Panc1 (cell line): ENCODE data around the gene TMEM82. TPM values are rescaled to one million over a fixed set of nuclear protein-coding genes. Genes with fewer than 3 reads are reported as not detected.

Experiments used
- ATAC-seq: fragments of 200-7000 bp; cut with Tn5 transposase; 2 replicates; pipeline ENCODE4 v1.9.1; 2020; ENCODE audit warnings: mild to moderate bottlenecking, moderate library complexity
- BruUV-seq: library from RNA; stranded (reverse); fragments of 400-500 nt; replicated peaks from 2 replicates; lab custom pipeline; 2021; lab: Mats Ljungman, UMichigan
- CTCF ChIA-PET: fragments of 300-600 bp; sonication (Branson Sonifier 250); formaldehyde crosslinking; loops from one replicate; lab custom pipeline; 2022; ENCODE audit warnings: antibody characterized with exemption; lab: Charles Lee
- POLR2A ChIA-PET: fragments of 300-600 bp; sonication (Branson Sonifier 250); formaldehyde crosslinking; loops from one replicate; lab custom pipeline; 2022; ENCODE audit warnings: antibody characterized with exemption; lab: Charles Lee
- DNase-seq: peaks from one replicate; pipeline ENCODE4 v3.0.0-alpha.2; 2010; ENCODE audit warnings: low read depth, low spot score
- H3K27ac ChIP-seq: 2 replicates; pipeline ENCODE4 v1.5.1; 2011; ENCODE audit warnings: mild to moderate bottlenecking, low read length, inconsistent platforms
- H3K27me3 ChIP-seq: fragments of 200-500 bp; sonication (Bioruptor generic); 2 replicates; pipeline ENCODE4 v1.6.0; 2014; ENCODE audit warnings: low read length, inconsistent platforms; ENCODE audit not compliant: control insufficient read depth, insufficient read depth
- H3K36me3 ChIP-seq: fragments of 200-500 bp; sonication (Bioruptor generic); 2 replicates; pipeline ENCODE4 v1.5.1; 2014; ENCODE audit warnings: inconsistent platforms, mild to moderate bottlenecking, low read length, moderate library complexity; ENCODE audit not compliant: control insufficient read depth, insufficient read depth
- H3K4me1 ChIP-seq: 2 replicates; pipeline ENCODE4 v1.5.1; 2011; ENCODE audit warnings: inconsistent platforms, mild to moderate bottlenecking, low read length, moderate library complexity; ENCODE audit not compliant: control insufficient read depth, insufficient read depth
- H3K4me3 ChIP-seq, 2 experiments: 2 replicates each; pipeline ENCODE4 v1.5.1; 2011 to 2012; ENCODE audit warnings: low read depth in 2 of 2, low read length in 2 of 2, mild to moderate bottlenecking in 2 of 2, inconsistent platforms in 1 of 2, moderate library complexity in 1 of 2
- H3K9me3 ChIP-seq: fragments of 200-500 bp; sonication (Bioruptor generic); 2 replicates; pipeline ENCODE4 v1.5.1; 2014; ENCODE audit warnings: low read depth, mild to moderate bottlenecking, inconsistent platforms, low read length, moderate library complexity; ENCODE audit not compliant: control insufficient read depth, insufficient read depth
- CTCF ChIP-seq: fragments of 450-650 bp; IDR thresholded peaks from 2 replicates; pipeline ENCODE4 v1.5.1; 2017; ENCODE audit warnings: mild to moderate bottlenecking
- POLR2AphosphoS5 ChIP-seq: IDR thresholded peaks from 2 replicates; pipeline ENCODE4 v1.6.1; 2012; ENCODE audit warnings: mild to moderate bottlenecking, low read depth, low read length, moderate library complexity
- REST ChIP-seq, 2 experiments: IDR thresholded peaks; 2 replicates each; pipeline ENCODE4 v1.6.1; 2011 to 2012; ENCODE audit warnings: low read depth in 2 of 2, control low read depth in 1 of 2, low read length in 1 of 2, mild to moderate bottlenecking in 1 of 2, moderate library complexity in 1 of 2; ENCODE audit not compliant: insufficient read depth in 1 of 2
- SIN3A ChIP-seq: IDR thresholded peaks from 2 replicates; pipeline ENCODE4 v1.6.1; 2012; ENCODE audit warnings: low read depth, mild to moderate bottlenecking, low read length, moderate library complexity, borderline replicate concordance; ENCODE audit not compliant: insufficient read depth
- TCF7L2 ChIP-seq: IDR thresholded peaks from 2 replicates; pipeline ENCODE4 v1.6.1; 2011; ENCODE audit warnings: mild to moderate bottlenecking, low read depth, low read length, inconsistent platforms
- in situ Hi-C: cut with HindIII; loops from 2 replicates; pipeline ENCODE4 v1.10.0; 2016; ENCODE audit warnings: low sequenced_read_pairs, low pct_unique_long_range_greater_than_20kb
- intact Hi-C: fragments of 100-400 bp; cut with micrococcal nuclease; formaldehyde crosslinking; loops from one replicate; pipeline ENCODE4 v1.10.0; 2022; ENCODE audit not compliant: unreplicated experiment
- total RNA-seq: library from RNA; stranded (reverse); gene quantifications from one replicate; pipeline ENCODE4 v1.2.1, GENCODE V29; 2021; ENCODE audit not compliant: unreplicated experiment

The TMEM82 gene
- total RNA-seq, 1 experiment from 2014 or later = not detected

- CTCF ChIA-PET = no interaction called here
Measured at GRCh38 chr1:15712168-15712567, 30.1 kb upstream of the TMEM82 start.

GRCh38 chr1:15714406-15715136, 27.7 kb upstream of the TMEM82 start:
- ChIA-PET CTCF (interaction anchor here (0.6 kb wide), 1 partner anchor 633 kb away, joined by 8 read pairs; no protein-coding TSS in a partner anchor), POLR2A (no interaction called here)
- TF ChIP-seq POLR2AphosphoS5 (no peak), SIN3A (no peak), CTCF (no peak), TCF7L2 (no peak), REST (IDR thresholded peaks at IDR 0.05; ENCODE audit: insufficient read depth in 1 of 2, low read depth in 2 of 2, low read length in 1 of 2) (no peak)
- no peak for ATAC-seq
- no peaks in the 10 kb centered on the region; the same call in 1 of the 2 replicates for H3K36me3 ChIP-seq
- H3K9me3 ChIP-seq = no peaks in the 10 kb centered on the region
- intact Hi-C loops (no loop called here), in situ Hi-C loops (no loop called here)
- no peaks in the 10 kb centered on the region for H3K4me1 ChIP-seq
- no TSS peak for BruUV-seq
- no peak overlapping the region for H3K4me3 ChIP-seq
- H3K27ac ChIP-seq = no peak overlapping the region
- DNase-seq = no peak
- no peaks in the 10 kb centered on the region for H3K27me3 ChIP-seq

More at GRCh38 chr1:15712168-15712567, 30.1 kb upstream of the TMEM82 start:
- BruUV-seq = no TSS peak
- Histone ChIP-seq H3K4me3 (no peak overlapping the region), H3K9me3 (no peaks in the 10 kb centered on the region), H3K27ac (no peak overlapping the region), H3K36me3 (no peaks in the 10 kb centered on the region), H3K27me3 (no peaks in the 10 kb centered on the region), H3K4me1 (no peaks in the 10 kb centered on the region)
- POLR2A ChIA-PET = no interaction called here
- intact Hi-C loops (no loop called here), in situ Hi-C loops (no loop called here)
- TF ChIP-seq CTCF = no peak
- no peak for TF ChIP-seq REST (IDR thresholded peaks at IDR 0.05; ENCODE audit: insufficient read depth in 1 of 2, low read depth in 2 of 2, low read length in 1 of 2)
- DNase-seq (no peak), ATAC-seq (no peak)
